ENCODE results near the gene MGAT4B.

DNA sequence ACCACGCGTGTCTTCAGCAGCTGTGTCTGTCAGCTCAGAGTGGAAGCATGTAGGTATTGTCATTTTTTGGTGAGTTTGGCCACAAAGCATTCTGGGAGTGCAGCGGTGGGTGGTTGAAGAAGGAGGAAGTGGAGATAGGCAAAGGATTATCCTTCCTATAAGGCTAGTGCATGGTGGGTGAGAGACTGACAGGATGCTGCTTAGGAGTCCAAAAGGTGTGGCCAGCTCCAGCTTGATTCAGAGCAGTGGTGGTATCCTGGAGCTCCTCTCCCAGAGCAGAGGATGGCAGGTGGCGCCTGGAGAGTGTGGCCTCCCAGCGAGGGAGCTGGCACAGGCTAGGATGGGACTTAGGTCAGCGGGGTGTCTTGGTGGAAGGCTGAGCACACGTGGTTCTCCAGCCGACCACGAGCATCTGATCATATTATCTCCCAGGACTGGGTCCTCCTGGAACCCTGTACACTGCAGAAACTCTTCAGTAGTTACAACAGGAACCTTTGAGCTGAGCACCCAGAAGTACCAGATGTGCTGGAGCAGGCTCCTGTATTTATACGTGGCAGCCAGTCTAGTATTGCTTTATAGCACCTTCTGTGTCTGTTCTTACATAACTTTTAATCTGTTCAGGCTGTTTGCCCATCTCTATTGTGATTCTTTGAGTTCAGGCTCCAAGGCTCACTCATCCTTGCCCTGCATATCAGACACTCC, 44.4 kb downstream of the MGAT4B start:
- TF ChIP-seq, protein P1, sequence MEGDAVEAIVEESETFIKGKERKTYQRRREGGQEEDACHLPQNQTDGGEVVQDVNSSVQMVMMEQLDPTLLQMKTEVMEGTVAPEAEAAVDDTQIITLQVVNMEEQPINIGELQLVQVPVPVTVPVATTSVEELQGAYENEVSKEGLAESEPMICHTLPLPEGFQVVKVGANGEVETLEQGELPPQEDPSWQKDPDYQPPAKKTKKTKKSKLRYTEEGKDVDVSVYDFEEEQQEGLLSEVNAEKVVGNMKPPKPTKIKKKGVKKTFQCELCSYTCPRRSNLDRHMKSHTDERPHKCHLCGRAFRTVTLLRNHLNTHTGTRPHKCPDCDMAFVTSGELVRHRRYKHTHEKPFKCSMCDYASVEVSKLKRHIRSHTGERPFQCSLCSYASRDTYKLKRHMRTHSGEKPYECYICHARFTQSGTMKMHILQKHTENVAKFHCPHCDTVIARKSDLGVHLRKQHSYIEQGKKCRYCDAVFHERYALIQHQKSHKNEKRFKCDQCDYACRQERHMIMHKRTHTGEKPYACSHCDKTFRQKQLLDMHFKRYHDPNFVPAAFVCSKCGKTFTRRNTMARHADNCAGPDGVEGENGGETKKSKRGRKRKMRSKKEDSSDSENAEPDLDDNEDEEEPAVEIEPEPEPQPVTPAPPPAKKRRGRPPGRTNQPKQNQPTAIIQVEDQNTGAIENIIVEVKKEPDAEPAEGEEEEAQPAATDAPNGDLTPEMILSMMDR (optimal IDR thresholded peaks at IDR 0.05 in 1 of 3, IDR thresholded peaks at IDR 0.05 in 1 of 3, conservative IDR thresholded peaks at IDR 0.05 in 1 of 3; ENCODE audit: extremely low read depth in 1 of 3, insufficient read depth in 2 of 3, low read length in 3 of 3), result no peak
- TF ChIP-seq EZH2 (IDR thresholded peaks at IDR 0.05; ENCODE audit: low read length), result no peak

Measured in keratinocyte (primary cell).